Aortic smooth muscle cell (primary cell): ENCODE measurements around the gene SLC8A2. TPM values are rescaled to one million over a fixed set of nuclear protein-coding genes. Genes with fewer than 3 reads are reported as not detected.

Experiments used
- total RNA-seq: library from RNA; depleted of rRNA; stranded (reverse); fragments of >200 nt; gene quantifications from 2 replicates; pipeline ENCODE4 v1.2.3, GENCODE V29; 2014

SLC8A2 gene
- total RNA-seq, result 0.12 TPM in 1 of 2 replicates, not detected in the other

GRCh38 chr19:47471733-47472457, at the start of gene SLC8A2:
SLC8A2 (minus strand) TSS chr19:47471893; CDS start chr19:47466403, 5,490 bp downstream.

GRCh38 chr19:47514869-47515588, 43.3 kb upstream of the SLC8A2 start, which contains the start of gene NAPA:
NAPA (minus strand) TSS chr19:47515063; CDS start chr19:47514940, 123 bp downstream.

GRCh38 chr19:47483800-47484690, 12.4 kb upstream of the SLC8A2 start, which contains the start of gene KPTN:
KPTN (minus strand) TSS chr19:47484219; CDS start chr19:47484160, 59 bp downstream.

GRCh38 chr19:47419030-47419783, 52.5 kb downstream of the SLC8A2 start, which contains the start of gene MEIS3:
MEIS3 (minus strand) TSS chr19:47419527; CDS start chr19:47419081, 446 bp downstream.

Other genes starting within 250 kb of the SLC8A2 start
- 6.3 and 8.5 TPM in 2 replicates for gene BBC3, start 240.7 kb downstream of the SLC8A2 start, total RNA-seq
- 11.0 and 11.2 TPM in 2 replicates for gene CCDC9, start 215.4 kb downstream of the SLC8A2 start, total RNA-seq
- gene INAFM1, start 197.0 kb downstream of the SLC8A2 start, total RNA-seq, result 1.5 and 1.7 TPM in 2 replicates
- under 0.01 and 0.62 TPM in 2 replicates for gene C5AR1, start 162.0 kb downstream of the SLC8A2 start, total RNA-seq
- 0.53 and 1.1 TPM in 2 replicates for gene C5AR2, start 139.7 kb downstream of the SLC8A2 start, total RNA-seq
- gene DHX34, start 122.6 kb downstream of the SLC8A2 start, total RNA-seq, result 5.4 and 7.0 TPM in 2 replicates
- gene MEIS3, start 52.4 kb downstream of the SLC8A2 start, total RNA-seq, result 3.8 and 11.0 TPM in 2 replicates
- 4.2 and 4.8 TPM in 2 replicates for gene KPTN, start 12.3 kb upstream of the SLC8A2 start, total RNA-seq
- 96.4 and 113 TPM in 2 replicates for gene NAPA, start 43.2 kb upstream of the SLC8A2 start, total RNA-seq
- gene ZNF541, start 101.3 kb upstream of the SLC8A2 start, total RNA-seq, result 0.12 and 0.13 TPM in 2 replicates
- gene BICRA, start 137.2 kb upstream of the SLC8A2 start, total RNA-seq, result 2.8 and 4.1 TPM in 2 replicates
- gene EHD2, start 241.5 kb upstream of the SLC8A2 start, total RNA-seq, result 146 and 197 TPM in 2 replicates